GM23338 (cell line): Measurements from ENCODE around the gene C6orf47.

Experiments used
- EZH2 ChIP-seq: fragments of 200-600 bp; sonication (generic); IDR thresholded peaks from one replicate; pipeline ENCODE4 v1.8.0; 2017; ENCODE audit warnings: antibody characterized with exemption, mild to moderate bottlenecking, low read depth; ENCODE audit not compliant: unreplicated experiment
- EZH2phosphoT487 ChIP-seq: fragments of 200-600 bp; sonication (generic); IDR thresholded peaks from one replicate; pipeline ENCODE4 v1.8.1; 2018; ENCODE audit warnings: antibody characterized with exemption; ENCODE audit not compliant: unreplicated experiment
- POLR2AphosphoS5 ChIP-seq: IDR thresholded peaks from 2 replicates; pipeline ENCODE4 v1.6.1; 2016; ENCODE audit warnings: antibody characterized with exemption, low read depth
- REST ChIP-seq: IDR thresholded peaks from one replicate; pipeline ENCODE4 v1.6.1; 2018; ENCODE audit warnings: antibody characterized with exemption; ENCODE audit not compliant: unreplicated experiment
- STAT1 ChIP-seq: IDR thresholded peaks from one replicate; pipeline ENCODE4 v1.6.1; 2016; ENCODE audit warnings: antibody characterized with exemption; ENCODE audit not compliant: unreplicated experiment
- TF ChIP-seq, protein P1 (sequence below), 2 experiments: fragments of 200-600 bp in 1 of 2; sonication (generic) in 1 of 2; conservative IDR thresholded peaks; 2 replicates each; pipeline versions ENCODE4 v1.5.1 to v1.6.1; 2016 to 2017; ENCODE audit warnings: antibody characterized with exemption in 2 of 2, low read depth in 2 of 2, mild to moderate bottlenecking in 2 of 2, moderate library complexity in 1 of 2

- TF ChIP-seq, protein P1, sequence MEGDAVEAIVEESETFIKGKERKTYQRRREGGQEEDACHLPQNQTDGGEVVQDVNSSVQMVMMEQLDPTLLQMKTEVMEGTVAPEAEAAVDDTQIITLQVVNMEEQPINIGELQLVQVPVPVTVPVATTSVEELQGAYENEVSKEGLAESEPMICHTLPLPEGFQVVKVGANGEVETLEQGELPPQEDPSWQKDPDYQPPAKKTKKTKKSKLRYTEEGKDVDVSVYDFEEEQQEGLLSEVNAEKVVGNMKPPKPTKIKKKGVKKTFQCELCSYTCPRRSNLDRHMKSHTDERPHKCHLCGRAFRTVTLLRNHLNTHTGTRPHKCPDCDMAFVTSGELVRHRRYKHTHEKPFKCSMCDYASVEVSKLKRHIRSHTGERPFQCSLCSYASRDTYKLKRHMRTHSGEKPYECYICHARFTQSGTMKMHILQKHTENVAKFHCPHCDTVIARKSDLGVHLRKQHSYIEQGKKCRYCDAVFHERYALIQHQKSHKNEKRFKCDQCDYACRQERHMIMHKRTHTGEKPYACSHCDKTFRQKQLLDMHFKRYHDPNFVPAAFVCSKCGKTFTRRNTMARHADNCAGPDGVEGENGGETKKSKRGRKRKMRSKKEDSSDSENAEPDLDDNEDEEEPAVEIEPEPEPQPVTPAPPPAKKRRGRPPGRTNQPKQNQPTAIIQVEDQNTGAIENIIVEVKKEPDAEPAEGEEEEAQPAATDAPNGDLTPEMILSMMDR (conservative IDR thresholded peaks at IDR 0.05; ENCODE audit: low read depth in 2 of 2): no peak
- no peak for TF ChIP-seq EZH2phosphoT487
- TF ChIP-seq POLR2AphosphoS5: no peak
- TF ChIP-seq EZH2: no peak
- TF ChIP-seq STAT1: no peak
- TF ChIP-seq REST: no peak
Measured at GRCh38 chr6:31707701-31708100, 47.1 kb upstream of the C6orf47 start.
